GM18870 (cell line): ENCODE results near the gene CNTNAP5.

Experiments
- ATAC-seq: cut with Tn5 transposase; IDR thresholded peaks from one replicate; pipeline ENCODE4 v1.9.1; 2021; ENCODE audit warnings: moderate library complexity; ENCODE audit not compliant: unreplicated experiment

CNTNAP5 gene

DNA sequence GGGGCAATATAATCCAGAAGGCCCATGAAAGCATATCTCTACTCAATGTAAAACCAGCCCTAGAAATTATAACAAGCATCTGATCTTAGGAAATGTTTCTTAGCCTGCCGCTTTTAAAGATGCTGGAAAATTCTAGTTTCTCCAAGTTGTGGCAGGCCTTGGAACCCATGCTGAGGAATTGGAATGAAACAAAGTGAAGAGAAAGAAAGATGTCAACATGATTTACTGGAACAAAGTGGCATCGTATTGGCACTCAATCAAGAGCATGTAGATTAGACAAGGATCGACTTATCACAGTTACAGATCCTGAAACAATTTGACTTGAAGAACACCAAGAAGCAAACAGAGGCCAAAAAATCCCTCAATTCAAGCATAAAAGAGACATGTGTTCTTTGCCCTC lies 28.7 kb downstream of the CNTNAP5 start:
- ATAC-seq = no peak

DNA sequence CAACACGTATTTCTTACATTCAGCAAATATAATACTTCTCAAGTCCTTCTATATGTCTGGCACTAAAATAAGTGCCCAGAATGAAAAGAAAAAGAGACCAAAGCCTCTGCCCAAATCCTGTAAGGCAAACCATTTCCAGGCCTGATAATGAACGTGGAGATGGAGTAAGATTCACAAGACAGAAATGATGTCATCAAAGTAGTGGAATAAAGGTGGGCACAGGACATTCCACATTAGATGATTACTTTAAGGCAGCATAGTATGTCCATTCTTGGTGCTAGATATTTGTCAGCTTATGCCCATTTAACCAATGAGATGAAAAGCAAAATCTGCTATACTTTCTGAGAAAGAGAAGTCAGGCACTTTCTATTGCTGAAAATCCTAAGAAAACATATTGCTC lies 38.5 kb downstream of the CNTNAP5 start:
- ATAC-seq = no peak

DNA sequence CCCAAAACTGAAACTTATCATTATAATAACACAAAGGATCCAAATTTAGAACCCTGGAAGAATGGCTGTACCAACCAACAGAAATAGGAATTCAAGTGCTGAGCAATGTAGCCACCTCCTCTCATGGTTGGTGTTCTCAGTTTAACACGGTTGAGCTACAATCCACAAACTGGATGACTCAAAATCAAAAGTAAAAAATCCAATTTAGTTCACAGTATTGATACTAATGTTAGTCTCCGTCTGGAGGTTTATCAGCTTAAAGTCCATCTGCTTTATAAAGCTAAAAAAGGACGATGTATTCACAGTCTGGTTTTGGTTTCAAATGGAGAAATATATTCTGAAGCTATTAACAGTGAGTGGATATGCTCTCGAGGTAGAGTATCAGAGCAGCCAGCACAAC lies 40.5 kb downstream of the CNTNAP5 start:
- ATAC-seq = no peak

DNA sequence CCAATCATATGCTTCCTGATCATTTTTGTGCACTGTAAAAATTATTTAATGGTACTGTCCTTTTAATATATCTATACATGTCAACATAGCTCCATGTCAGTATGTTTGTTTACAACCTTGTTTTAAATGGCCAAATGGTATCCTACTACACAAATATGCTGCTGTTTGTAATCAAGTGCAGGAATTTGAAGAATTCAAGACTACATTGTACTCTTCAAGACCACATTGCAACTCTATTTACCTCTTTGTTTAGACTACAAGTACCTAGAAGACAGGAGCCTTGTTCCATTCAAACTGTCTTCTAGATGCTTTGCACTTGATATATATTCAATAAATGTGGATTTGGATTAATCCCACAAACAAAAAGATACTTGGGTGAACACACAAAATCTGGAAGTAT lies 41.7 kb downstream of the CNTNAP5 start:
- ATAC-seq = no peak

DNA sequence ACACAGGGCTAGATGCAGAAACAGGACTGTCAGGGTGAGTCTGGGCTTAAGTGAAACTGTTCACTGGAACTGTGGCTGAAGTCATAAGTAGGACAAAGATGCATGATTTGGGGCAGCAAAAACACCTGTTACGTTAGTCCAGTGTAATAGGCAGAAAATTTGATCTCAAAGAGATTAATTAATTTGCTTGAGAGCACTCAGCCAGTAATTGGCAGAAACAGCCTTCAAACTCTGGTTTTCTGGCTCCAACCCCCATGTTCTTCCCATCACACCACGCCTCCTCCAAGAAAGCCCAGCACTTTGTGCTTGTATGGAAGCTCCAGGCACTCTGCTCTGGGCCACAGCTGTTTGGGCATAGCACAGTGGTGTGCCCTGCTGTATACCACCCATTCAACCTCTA lies 54.0 kb downstream of the CNTNAP5 start:
- ATAC-seq = no peak

DNA sequence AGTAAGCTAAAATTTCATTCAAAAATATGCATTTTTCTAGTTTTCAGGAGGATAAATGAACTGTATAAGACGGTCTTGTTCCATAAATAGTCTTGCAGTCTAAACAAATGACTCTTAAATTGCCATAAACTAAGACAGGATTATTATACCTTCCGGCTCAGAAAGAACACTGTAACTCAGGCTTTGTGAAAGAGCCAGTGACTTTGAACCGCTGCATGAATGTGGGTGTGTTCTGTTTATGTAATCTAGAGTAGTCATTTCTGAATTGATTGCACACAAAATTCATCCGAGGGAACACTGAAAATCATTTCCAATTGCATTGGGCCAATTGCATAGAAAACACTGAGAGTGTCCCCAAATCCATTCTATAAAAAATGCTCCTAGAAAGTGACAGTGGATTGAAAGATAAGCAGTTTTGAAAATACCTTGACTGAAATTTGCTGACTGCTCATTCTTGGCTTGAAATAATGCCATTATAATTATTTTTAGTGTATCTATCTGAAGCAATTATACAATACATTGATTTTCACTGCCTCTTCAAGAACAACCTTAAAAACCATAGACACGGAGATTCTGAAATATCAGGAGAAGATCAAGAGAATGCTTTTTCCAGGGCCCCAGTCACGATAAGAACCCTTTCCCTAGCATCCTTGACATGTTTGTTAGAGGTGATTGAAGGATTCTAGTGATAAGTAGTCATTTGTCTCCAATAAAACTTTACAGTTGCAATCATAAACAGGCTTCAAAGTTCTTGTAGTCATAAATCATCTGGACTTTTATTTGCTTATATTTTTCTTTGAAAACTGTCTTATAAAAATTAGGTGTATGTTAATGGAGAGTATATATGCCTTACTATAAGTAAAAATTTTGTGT lies 55.4 kb downstream of the CNTNAP5 start:
- ATAC-seq = no peak

DNA sequence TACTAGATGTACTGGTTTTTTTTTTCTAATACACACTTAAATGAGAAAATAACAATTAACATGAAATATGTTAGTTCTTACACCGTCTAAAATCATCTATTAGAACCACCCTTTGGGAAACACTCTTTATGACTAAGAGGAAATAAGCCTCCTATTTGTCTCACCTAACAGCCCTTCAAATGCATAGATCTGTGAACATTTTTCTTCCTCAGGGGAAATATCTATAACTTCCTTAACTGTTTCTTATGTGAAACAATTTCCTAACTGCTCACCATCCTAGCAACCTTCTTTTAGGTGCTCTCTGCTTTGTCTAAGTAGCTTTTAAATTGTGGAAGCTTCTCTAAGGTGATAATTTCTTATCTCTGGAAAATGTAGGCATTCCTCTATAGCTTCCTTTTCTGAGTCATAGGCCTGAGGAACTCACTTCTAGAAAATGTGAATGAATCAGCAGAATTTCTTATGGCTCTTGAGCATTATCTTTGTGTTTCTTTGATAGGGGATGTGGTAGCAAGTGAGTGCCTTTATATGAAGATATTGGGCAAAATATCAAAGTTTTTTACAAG lies 56.1 kb downstream of the CNTNAP5 start:
- no peak for ATAC-seq

DNA sequence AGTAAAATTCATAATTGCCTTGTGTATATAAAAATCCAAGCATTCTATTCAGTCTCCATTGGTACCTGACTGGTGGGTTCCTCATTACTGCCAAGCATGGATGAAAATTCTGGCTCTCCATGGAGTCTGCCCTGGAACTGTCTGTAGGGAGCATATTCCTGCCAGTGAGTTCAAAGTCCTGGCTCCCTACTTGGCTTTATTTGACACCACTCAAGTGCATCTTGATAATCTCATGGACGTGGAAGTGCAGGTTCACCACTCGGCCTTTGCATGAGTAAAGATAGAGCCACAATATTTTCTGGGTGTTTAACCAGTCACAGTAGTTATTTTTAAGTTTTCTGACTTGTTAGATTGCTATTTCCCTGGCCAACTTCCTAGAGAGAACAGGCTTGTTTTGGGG lies 63.5 kb downstream of the CNTNAP5 start:
- ATAC-seq = no peak

DNA sequence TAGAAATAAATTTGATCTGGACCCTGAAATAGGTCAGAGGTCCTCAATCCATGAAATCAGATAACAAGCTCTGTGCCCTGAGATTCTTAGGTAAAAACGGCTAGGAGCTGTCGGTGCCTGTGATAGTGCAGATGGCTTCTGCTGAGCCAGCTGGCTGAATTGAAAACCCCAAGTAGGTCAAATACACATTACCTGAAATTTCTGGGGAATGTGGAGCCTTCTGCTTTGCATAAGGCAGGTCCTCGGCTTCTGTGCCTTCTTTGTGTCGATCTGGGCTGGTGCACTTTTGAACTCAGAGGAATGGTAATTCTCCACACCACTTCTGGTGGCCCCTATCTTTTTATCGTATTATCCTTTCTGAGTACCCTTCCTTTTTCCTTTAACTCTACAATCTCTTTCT lies 66.6 kb downstream of the CNTNAP5 start:
- no peak for ATAC-seq

DNA sequence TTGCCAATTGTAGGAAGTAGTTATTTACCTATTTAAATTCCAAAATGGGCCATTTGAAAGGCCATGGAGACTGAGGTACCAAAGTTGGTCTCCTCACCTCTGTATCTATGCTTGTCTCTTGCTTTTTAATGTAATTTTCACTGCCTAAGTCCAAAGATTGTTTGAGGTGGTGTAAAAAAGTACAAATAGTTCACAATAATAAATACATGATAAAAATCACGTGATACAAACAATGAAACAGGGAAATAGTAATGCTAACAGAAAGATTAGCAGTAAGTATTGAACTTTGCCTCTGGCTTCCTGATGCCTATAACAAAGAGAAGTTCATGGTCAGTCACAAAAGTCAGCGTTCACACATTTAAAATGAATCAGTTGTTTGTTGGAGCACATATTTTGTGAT lies 67.6 kb downstream of the CNTNAP5 start:
- no peak for ATAC-seq

DNA sequence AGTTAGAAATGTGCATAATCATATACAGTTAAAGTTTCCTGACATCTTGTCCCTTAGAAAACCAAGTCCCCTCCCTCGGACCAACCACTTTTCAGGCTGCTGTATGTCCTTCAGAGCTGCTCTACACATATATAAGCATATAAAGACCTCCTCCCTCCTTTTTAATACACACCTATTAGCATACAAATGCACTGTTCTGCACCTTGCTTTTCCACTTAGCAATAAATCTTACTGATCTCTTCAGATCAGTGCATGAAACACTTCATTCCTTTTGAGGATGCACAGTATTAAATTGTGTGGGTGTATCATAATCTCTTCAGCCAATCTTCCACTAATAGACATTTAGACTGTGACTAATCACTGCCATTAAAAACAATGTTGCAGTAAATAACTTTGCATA lies 79.8 kb downstream of the CNTNAP5 start:
- no peak for ATAC-seq

DNA sequence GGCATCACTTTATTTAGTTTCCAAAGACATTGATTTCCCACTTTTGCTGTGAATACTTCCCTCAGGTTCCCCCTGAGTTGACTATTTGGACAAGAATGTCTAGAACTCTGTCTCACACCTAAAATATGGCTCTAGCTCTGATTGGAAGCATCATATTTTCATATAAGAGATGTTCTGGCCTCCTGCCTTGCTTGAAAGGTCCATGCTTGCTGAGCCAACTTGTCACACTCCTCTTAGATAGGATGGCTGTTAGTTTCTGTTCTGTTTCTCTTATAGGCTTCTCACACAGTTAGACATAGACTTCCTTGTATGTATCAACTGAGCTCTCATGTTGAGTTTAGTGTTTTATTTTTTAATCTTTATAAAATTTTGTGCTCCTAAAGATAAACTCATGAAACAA lies 87.1 kb downstream of the CNTNAP5 start:
- ATAC-seq = no peak

DNA sequence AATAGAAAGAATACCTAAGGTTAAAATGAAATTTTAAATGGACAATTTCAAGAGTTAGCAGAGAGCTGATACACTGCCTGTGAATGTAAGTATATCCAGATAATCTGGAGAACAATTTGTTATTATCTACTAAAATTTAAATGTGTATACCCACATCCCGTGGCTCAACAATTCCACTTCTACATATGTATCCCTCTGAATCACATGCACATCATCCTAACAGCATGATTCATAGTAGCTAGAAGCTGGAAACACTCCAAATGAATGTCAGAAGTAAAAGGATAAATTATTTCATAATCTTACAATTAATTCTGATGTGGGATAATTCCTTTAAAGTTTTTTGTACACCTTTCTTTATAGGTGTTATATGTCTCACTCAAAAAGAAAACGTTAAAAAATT lies 87.9 kb downstream of the CNTNAP5 start:
- ATAC-seq = no peak

DNA sequence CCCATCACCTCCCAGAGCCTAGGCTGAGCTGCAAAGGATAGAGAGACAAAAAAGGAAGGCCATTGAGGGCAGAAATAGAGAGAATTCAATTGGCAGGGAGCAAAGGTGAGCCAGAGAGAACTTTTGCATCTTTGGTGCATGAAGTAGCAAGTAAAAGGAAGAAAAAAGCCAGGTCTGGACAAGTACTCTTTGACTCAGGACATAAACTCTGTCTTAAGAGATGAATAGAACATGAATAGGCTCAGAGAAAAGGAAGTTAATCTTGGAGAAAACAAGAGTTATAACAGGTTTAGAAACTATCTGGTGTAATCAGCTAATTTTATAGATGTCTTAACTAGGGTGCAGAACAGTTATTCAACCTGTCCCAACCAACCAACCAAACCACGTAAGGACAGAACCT lies 95.2 kb downstream of the CNTNAP5 start:
- no peak for ATAC-seq

DNA sequence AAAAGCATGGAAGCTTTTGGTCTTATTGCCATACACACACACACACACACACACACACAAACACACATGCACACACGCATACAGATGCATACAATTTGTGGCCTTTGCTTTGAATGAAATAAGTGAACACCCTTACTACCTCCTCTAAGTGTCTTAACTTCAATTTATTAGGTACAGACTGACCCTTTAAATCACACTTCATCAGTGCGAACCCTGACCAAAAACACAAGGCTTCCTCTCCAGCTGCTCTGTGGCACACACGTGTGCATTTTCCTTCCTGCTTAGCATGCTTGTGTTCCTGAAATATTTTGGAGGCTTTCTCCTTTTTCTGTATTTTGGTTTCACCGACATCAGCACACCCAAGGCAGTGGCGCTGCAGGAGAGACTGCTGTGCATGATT lies 96.0 kb downstream of the CNTNAP5 start:
- no peak for ATAC-seq

DNA sequence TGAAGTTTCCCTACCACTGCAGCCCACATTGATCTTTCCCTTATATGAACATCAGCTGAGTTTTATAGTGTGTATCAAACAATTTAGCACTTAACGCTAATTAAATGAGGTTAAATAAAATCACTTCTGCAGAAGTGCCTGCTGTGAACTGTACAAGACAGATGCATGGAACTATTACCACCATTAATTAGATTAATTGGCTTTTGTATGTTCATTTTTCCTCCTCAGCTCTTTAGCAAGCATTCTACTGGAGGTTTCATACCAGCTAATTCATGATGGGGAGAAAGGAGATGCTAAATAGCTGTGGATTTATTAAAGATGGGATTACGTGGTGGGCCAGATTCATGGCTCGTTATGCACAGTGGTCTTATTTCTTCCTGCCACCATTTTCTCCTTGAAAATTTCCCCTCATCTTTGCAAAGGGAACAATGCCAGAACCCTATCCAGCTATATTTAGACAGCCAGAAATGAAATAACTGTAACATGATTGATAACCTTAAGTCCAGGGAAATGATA lies 96.7 kb downstream of the CNTNAP5 start:
- no peak for ATAC-seq

DNA sequence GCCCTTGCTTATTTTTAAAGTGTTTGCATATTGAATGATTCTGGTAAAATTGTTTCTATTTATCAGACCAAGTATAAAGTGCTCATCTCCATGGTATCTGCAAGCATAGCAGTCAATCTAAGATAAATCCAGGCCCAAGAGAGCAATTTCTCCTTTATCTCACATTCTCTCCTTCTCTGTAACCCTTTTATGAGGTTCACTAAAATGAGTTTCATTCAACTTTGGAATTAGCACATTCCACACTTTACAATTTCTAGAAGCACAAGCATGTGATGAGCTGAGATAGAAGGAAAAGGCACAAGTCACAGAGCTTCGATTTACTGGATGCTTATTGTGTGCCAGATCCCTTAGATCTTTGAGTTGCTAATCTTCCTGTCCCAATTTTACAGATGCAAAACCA lies 97.3 kb downstream of the CNTNAP5 start:
- ATAC-seq = no peak

DNA sequence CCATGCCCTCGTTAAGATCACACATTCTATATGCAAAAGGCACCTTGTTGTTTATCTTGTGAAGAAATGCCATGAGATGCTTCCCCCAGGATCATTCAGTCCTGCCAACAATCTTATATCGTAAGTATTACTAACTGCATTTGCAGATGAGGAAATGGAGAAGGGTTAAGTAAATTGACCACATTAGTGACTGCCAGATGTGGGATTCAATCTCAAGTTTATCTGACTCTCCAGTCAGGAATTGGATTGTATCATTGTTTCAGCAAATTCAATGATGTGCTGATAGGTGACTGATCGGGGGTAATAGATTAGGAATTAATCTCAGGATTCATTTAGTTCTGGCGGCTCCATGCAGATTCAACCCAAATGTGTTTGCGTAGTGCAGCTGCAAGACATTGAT lies 106.2 kb downstream of the CNTNAP5 start:
- no peak for ATAC-seq

DNA sequence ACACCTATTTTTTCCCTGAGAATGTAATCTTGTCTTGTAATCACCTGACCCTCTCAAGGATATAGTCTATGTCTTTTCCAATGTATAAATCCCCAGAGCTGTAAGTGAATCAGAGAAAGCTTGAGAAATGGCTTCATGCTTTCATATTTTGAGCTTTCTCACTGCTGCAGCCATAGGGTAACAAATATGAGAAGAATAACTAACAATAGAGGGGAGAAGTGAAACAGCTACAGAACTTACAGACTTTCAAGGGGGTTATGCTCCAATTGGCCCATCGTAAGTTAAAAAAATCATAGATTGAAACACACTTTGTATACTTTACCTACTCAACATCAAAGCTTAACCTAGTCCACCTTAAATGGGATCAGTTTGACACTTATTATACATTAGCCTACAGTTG lies 111.0 kb downstream of the CNTNAP5 start:
- ATAC-seq = no peak

DNA sequence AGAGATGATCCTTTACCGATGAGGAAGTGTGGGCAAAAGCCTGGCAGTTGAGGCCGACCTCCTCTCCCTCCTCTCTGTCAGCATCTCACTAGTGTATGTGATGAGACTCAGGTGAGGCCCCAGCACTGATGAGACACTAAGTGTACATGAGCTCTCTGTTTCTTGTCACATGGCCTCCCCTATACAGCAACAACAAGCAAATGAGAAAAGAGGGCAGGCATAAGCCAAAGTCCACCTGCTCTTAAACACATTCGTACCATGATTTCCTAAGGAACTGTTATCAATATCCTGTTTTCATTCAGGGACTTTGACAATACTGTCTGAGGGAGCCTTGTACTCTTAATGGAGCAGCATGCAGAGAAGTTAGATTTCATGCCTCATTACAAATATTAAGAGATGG lies 113.0 kb downstream of the CNTNAP5 start:
- no peak for ATAC-seq

DNA sequence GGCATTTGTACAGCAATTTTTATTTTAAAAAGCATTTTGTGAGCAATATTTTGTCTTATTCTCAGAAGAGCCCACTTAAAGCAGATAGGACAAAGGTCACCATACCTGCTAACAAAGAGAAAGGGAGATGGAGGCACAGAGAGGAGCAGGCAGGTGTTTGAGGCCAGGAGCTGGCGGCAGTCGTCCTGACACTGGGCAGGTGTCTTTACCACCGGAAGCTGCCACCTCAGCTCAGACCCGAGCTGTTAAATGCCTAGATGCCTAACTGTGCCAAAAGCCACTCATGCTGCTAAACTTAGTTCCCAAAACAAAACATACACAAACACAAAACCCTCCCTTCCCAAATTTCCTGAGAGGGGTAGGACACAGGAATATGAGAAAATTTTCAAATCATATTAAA lies 120.9 kb downstream of the CNTNAP5 start:
- ATAC-seq = no peak

DNA sequence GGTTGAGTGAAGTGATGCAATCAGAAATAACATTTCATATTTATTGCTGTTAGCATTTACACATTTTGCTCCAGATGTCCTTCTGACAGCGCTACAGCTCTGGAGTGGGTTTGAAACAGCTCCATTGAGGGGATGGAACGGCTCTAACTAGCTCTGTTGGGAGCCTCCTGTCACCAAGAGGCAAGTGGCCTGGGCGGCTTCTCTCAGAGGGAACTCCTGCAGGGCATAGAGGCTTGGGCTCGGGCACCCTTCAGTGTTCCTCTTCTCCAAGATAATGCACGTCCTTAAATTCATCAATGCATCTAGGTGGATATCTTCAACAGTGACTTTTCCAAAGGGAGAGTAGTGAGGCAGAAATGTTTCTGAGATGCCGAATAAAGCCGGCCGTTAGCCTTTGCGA lies 122.5 kb downstream of the CNTNAP5 start:
- no peak for ATAC-seq

DNA sequence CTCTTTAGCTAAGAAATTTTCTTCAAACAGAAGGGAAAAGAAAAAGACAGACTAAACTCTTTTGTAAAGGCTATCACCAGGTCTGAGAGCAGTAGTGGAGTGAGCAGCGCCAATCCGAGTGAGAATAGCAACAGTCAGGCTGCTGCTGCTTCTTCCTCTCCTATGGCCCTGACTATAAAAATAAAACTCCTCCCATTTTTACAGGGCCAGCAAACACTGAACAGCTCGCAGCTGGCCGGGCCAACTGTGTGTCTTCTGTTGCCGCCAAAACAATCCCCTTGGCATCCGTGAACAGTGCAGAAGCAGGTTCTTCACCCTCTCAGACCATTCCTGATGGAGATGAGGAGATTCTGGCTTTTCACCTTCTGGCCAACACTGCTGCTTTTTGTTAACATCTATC lies 124.5 kb downstream of the CNTNAP5 start:
- ATAC-seq = no peak
